Inflammatory macrophage treated with lipopolysaccharide for 1 hour (primary cell): ENCODE data around the gene WIPF1.

Experiments
- DNase-seq, 2 donors: peaks; one replicate each; pipeline ENCODE4 v3.0.0-alpha.2; 2020 to 2022

The WIPF1 gene, protein sequence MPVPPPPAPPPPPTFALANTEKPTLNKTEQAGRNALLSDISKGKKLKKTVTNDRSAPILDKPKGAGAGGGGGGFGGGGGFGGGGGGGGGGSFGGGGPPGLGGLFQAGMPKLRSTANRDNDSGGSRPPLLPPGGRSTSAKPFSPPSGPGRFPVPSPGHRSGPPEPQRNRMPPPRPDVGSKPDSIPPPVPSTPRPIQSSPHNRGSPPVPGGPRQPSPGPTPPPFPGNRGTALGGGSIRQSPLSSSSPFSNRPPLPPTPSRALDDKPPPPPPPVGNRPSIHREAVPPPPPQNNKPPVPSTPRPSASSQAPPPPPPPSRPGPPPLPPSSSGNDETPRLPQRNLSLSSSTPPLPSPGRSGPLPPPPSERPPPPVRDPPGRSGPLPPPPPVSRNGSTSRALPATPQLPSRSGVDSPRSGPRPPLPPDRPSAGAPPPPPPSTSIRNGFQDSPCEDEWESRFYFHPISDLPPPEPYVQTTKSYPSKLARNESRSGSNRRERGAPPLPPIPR

DNA sequence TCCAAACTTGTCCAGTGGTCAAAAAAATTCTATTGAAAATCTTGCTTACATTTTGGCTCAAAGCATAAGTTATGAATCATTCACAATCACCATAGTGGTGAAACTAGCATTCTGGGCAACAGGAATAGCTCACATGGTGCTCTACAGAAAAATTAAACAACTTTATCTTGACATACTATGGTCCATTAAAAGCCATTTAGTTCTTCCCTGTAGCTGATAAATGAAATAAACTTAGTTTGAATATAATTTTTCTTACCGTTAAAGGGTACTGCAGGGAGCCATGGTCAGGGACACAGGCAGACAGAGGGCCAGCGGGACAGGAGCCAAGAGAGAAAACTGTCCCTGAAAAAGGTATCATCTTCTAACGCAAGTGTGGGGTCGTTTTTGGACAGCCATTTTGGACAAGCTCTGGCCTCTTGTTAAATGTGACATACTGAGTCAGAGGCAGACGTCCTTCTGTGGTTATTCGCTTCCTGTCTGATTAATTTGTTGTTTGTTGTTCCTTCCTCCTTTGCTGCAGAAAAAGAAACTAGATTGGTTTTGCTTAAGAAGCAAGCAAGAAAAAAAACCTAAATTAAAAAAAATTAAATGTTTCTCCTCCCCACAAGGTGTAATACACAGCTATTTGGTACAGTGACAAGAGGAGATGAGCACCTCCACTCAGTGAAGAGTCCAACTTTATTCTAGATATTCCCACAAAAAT, at the start of gene WIPF1:
TSS of gene WIPF1 (minus strand) at position 460 of the 703 bp plus-strand sequence. CDS start 12,231 bp downstream, outside the sequence.
- peak; percentile 79 to 91 for DNase-seq

DNA sequence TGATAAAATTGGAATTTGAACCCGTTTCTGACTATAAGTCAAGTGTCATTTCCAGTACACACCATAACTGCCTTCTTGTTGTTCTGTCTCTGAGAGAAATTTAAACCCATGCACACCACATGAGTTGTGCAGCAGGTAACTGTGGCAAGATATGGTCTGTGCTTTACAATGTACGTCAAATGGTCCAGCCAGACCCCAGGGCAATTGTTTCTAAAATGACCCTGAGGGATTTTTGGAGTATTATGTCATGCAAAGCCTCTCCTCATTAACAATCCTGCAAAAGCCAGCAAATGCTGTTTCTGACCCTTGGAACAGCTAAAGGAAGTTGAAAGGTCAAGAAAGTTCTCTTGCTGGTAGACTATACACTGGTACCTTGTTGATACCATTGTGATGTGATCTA, 47.7 kb upstream of the WIPF1 start:
- no peak for DNase-seq

DNA sequence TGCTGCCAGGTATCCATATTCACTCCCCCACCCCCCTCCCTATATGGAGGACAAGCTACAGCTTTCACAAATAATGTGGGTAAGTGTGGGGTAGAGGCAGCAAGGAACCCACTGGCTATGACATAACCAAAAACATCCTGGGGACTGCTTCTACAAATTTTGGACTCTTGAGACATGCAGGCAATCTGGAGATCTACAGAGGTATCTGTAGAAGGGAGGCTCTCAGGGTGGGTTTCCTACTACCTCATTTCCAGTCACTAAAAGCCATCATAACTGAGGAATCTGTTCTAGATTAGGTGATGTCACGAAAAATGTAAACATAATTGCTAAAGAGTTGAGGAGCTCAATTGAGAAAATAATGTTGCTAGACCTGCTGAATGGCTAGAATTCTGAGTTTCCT, 46.8 kb upstream of the WIPF1 start:
- DNase-seq: no peak

DNA sequence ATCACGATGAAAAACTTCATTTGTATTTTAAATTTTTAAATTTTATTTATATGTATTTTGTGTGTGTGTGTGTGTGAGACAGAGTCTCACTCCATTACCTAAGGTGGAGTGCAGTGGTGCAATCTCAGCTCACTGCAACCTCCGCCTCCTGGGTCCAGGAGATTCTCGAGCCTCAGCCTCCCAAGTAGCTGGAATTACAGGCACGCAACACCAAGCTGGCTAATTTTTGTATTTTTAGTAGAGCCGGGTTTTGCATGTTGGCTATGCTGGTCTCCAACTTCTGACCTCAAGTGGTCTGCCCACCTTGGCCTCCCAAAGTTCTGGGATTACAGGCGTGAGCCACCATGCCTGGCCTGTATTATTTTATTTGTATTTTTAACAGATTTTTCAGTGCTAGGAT, 45.8 kb upstream of the WIPF1 start:
- no peak for DNase-seq

DNA sequence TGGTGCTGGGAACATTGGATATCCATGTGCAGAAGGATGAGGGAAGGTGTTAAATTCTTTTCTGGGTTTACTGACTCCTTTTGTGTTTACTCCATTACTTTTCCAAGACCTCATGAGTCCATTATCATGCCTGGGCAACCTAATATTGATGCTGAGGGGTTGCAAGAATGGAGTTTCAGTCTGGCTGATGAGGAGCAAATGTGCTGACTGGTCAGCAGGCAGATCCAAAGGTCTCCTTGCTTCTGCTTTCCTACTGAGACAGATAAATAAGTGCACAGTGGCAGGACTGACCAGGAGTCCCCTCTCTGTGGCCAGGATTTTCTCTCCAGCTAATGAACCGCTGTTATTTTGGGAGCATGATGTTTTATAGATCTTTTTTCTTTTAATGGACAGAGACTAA, 43.6 kb upstream of the WIPF1 start:
- DNase-seq: no peak

DNA sequence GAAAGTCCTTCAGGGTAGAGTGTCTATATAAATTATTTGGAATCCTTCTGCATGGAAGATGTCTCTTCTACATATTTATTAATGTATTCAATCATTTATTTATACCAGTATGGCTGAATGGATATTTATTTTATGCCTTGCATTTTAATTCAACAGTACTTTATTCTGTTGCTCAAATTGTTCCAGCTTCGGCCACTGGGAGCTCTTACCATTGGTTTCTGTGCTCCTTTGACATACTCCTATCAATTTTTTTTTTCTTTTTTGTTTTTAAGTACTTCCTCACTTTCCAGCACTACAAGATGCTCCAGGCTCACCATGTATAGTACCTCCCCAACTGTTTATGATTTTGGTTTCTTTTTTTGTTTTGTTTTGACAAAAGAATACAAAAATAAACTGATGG, 39.4 kb upstream of the WIPF1 start:
- no peak for DNase-seq

DNA sequence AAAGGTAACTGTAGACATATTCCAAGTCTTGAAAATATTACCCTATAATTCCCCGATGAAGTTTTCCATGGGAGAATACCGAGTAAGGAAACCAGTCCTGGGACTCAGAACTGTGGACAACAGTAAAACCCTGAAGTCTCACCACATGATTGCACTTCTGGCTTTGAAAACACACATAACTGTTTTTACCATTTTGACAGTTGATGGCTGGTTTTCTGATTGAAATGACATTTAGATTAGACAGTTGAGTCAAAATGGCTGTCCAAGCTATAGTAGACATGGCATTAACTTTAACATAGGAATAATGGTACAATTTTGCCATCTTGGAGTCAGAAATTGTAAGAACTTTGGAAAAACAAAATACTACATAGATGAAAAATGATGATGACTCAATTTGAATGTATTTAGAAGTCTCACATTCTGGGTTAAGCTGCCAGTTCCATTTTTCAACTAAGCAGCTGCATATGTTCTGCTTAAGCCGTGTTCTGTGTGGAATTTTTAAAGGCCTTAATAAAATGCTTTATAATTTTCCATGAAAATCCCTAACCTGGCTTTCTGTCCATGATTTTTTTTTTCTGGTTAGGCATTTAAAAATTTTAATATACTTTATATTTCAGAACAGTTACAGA, 38.3 kb upstream of the WIPF1 start:
- DNase-seq: no peak

DNA sequence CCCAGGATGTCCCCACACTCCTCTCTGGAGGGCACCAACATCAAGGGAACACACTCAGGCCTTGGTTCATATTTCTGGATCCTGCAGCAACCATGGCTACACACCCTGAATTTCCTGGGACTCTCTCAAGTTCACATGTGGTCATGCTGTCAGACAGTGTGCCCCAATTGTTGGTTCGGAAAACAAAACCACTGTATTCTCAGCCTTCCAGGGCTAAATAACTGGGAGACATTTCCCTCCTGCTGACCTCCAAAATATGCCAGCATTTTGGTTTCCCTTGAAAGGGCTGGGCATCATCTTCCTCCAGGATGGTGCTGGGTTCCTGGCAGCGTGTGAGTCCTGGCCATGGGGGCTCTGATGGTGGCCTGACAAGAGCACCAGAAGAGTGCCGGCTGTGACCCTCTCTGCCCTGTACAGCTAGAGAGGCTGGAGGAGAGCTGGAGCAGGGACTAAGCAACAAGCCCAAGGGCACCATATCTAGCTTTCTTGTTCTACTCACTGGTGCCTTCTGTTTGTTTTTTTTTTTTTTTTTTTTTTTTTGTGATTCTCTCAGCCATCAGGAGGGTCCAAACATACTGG, 37.5 kb upstream of the WIPF1 start:
- DNase-seq: peak in 1 of 2 donors; percentile 23

DNA sequence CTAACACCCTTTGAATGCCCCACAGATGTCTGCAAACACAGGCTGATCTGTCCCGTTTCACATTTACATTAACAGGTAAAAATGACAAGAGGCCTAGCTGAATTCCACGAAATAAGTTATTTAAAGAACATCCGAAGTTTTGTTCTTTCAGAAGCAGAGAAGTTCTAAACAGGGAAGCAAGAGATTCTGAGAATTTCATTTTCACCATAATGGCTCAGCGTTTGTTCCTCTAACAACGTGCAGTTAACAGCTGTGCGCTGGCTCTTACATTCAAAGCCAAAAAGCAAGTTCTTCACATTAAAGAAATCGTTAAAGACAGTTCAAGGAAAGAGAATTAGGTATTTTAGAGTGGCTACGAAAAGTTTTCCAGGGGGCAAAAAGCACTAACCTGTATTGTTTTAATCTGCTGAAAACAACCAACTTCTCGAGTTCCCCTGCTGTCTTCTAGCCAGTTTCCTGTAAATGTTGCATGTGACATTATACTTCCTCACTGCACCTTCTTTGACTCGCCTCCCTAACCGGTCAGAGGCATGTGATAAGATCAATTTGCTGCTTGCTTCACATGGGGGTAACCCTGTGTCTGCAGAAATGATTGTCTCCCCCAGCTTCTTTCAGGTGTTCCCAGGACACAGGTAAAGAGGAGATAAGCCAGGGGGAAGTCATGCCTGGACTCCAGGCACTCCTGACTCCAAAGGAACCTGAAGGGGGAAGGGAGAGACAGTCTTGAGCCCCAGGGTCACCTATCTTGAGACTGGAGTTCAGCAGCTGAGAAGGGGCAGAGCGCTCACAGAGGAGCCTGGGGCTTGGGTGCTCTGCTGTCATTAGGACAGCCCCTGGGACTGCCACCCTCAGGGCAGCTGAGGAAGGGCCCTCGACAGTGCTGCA, 36.8 kb upstream of the WIPF1 start:
- peak; percentile 66 to 75 for DNase-seq

DNA sequence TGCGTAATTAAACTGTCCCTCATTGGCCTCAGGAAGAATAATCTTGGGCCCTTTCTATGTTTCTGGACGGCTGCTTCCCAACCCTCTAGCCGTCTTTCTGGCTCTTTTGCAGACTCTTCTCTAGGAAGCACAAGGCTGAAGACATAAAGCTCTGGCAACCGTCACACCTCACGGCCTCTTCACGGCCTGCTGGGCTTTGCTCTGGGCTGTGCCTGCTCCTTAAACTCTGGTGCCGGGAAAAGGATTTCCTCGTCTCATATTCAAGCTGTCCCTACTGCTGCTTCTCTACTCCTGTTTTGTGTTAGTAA, 36.0 kb upstream of the WIPF1 start:
- DNase-seq: no peak

DNA sequence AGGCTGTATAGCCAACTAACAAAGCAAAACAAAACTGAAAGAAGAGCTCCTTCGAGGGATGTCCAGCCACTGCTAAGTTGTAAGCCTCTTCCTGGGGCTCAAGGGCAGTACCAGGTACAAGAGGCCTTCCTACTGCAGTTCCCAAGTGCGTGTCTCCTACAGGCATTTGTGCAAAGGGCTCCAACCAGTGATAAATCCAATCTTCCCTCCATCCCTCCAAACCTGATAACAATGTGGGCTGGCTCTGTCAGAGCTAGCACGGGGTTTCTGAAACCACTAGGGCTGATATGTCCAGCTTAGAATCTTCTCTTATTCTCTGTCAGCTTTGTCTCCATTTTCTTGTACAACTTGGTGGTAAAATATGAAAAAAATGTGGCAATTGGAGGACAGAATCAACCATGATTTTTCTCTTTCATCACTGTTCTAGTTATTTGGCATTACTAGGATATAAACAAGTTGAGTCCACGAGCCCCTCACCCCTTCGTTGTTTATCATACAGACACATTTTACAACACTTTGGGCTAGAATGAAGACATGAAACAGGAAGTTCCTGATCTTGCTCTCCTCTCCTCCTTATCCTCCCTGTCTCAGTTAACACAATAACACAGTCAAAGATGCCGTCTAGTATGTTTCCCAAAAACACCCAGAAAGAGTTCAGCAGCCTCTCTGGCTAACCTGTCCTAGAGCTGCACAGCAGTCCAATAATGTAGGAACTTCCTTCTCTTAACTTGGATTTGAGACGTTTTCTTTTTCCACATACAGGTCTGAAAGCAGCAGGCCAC, 35.4 kb upstream of the WIPF1 start:
- DNase-seq: peak in 1 of 2 donors; percentile 41

DNA sequence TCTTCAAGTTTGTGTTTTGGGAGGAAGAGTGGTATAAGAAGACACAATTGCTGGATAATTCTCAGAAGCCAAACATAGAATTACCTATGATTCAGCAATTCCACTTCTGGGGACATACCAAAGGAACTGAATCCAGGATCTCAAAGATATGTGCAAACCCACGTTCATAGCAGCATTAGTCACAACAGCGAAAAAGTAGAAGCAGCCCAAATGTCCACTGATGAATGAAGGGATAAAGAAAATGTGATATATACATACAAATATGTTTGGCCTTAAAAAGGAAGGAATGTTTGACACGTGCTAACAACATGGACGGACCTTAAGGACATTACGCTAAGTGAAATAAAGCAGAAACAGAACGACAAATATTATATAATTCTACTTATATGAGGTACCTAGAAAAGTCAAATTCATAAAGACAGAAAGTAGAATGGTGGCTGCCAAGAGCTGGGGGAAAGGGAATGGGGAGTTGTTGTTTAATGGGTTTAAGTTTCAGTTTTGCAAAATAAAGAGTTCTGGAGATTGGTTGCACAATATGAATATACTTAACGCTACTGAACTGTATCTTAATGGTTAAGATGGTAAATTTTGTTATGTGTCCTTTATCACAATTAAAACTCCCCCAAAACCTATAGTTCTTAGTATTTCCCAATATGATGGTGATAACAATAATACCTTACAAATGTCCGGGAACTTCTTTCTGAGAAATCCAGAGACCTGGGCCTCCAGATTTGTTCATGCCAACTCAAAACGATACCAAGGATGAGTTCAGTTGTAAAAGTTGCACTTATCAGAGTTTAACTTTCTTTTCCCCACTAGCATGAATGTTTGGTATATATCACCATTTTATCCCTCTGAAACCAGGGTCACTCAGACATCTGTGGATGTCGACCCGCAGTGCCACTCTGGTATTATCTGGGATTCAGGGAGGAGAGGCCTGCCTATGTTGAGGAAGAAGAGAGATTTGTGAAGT, 33.7 kb upstream of the WIPF1 start:
- DNase-seq: peak; percentile 50 to 56

DNA sequence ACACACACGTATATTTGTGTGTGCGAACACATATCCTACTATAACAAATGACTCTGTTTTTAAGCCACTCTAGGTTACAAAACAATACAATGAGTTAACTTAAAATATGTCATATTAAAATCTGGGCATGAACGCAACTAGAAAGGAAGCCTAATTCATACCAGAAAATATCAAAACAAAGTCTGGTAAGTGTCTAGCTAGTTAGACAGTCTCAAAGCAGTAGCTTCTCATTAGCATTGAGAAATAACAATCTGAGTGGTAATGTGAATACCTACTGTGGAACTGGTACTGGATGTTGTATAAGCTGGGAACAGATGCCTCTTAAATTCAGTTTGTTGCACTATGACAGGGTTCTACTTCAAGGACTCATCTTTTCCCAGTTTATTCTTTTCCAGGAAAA, 32.5 kb upstream of the WIPF1 start:
- DNase-seq: no peak

DNA sequence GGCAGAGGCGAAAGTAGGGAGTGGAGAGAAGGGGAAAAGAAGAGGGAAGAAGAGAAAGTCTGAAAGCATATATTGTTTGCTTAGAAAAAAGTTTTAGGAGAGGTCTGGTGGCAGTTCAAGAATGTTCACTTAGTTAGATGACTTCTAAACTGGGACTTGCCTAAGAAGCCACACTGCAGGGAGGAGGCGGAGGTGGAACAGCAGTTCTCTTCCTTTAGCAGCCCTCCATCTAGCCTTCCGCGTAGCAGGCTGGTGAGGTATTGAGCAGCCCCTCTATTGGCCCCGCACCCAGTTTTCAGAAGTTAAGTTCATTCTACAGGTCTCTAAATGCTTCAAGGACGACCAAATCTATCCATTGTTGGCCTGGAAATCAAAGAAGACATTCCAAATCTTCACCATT, 31.9 kb upstream of the WIPF1 start:
- no peak for DNase-seq

DNA sequence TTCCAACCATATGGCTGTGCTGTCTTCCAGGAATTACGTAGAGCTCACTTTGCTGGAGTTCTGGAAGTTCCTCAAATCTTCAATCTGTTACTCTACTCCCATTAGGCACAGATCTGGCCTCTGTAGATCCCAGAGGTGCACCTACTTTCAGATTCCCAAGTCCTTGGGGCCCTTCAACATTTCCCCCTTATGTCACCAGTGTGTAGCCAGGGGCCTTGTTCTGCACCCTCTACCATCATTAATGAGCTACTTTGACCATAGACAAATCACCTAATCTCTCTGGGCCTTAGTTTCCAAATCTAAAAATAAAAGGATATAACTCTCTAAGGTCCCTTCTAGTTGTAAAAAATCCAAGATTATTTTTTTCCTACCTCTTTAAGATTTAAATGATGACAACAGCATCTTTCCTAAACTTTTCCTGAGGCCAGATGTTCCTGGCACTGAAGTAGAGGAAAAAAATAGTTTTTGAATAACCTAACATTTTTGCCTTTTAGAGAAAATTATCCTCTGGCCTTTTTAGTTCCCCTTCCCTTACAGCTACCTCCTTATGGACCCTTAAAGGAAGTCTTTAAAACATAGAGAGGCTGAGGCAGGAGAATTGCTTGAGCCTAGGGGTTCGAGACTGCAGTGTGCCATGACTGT, 31.0 kb upstream of the WIPF1 start:
- DNase-seq: no peak

DNA sequence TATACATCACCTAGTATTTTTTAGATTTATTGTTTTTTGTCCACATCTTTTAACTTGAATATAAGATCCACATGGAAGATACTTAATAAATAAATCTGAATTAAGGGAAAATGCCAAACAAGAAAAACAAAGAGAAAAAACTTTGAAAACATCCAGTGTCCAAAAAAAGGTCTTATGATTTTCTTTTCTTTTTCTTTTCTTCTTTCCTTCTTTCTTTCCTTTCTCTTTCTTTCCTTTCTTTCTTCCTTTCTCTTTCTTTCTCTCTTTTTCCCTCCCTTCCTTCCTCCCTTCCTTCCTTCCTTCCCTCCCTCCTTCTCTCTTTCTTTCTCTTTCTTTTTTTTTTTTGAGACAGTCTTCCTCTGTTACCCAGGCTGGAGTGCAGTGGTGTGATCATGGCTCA, 29.6 kb upstream of the WIPF1 start:
- no peak for DNase-seq

DNA sequence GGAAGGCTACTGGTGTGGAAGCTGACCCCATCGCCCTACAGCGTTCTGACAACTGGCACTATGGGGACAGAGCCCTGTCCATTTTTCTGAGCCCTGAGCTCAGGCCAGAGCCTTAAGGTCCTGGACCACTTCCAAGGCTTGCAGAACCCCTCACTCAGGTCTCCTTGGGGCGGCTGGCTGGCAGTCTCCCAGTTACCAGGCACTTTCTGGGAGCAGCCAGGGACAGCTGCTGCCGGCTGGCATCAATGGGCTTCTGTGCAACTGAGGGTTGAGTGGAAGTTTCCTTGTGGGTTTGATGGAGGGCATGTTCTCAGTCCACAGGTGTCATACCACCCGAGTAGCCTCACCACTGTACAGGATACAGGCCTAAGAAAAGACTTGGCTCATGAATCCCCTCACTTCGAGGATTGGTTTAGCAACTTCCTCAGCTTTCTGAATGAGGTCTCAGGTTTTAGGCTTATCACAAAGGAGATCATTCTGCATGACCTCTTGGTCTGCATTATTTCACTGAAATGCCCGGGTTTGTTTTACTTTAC, 27.4 kb upstream of the WIPF1 start:
- DNase-seq: no peak

DNA sequence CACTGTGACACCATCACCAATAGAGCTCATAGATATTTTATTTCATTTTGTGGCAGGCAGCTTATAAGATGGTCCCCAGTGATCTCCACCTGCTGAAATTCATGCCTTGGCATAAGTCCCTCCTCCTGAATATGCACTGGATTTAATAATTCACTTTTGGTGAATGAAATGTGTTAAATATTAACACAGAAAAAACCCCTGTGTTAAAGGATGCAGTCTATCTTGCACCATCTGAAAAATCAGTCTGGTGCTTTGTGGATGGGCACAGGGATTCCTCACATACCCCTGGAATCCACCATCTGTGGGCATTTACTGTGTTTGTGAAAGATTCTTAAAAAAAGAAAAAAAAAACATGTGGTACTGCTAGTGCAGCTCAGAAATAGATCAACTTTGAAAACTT, 26.1 kb upstream of the WIPF1 start:
- no peak for DNase-seq

DNA sequence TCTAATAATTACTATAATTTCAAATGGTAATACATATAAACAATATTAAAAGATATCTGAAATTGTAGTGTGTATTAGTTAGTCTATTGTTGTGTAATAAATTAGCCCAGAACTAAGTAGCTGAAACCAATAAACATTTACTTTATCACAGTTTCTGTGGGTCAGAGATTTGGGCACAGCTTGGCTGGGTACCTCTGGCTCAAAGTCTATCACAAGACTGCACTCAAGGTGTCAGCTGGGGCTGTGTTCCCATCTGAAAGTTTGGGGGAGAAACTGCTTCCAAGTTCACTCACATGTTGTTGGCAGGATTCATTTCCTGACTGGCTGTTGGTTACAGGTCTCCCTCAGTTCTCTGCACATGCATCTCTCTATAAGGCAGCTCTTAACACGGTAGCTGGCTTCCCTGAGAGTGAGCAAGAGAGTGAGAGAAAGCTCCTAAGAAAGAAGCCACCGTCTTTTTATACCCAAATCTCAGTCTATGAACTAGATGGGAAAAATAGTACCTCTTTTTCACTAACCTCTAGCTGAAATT, 25.6 kb upstream of the WIPF1 start:
- DNase-seq: no peak
